ENCODE results near the gene ABAT. TPM values are rescaled to one million over a fixed set of nuclear protein-coding genes. Genes with fewer than 3 reads are reported as not detected.

ABAT gene
- total RNA-seq, 1 donor from 2014 or later = 3.1 TPM

GRCh38 chr16:8814095-8814806 is 139.8 kb downstream of the ABAT start:
- DNase-seq (ENCODE audit: low spot score) = no peak

DNA sequence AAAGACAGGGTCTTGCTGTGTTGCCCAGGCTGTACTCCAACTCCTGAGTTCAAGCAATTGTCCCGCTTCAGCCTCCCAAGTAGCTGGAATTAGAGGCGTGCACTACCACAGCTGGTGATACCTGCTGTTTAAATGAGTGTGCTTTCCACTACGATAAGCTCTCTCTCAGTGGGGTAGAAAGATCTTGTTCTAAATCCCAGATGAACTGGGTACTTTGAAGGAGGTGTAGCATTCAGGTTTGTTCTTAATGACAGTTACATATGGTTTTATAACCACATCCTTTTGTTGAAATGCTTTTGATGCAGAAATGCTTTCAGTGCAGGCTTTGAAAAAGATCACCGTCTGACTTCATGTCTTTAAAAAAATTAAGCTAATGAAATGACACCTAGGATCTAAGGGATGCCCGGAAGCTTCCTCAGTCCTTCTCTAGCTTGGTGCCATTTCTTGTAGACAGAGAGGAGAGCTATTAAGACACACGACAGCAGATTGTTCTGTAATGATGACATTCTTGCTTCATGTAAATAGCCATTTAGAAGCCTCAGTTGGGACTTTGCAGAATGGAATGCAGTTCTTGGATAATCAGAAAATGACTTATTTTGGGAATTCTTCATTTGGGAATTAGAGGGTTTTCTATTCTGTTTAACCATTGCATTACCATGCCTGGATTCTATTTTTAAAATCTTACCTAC is 142.7 kb downstream of the ABAT start:
- no peak for DNase-seq (ENCODE audit: low spot score)

- DNase-seq (ENCODE audit: low spot score) = peak; percentile 15
Measured at GRCh38 chr16:8818504-8819270, 144.3 kb downstream of the ABAT start.

- peak; percentile 51 for DNase-seq (ENCODE audit: low spot score)
Measured at GRCh38 chr16:8819411-8820034, 145.1 kb downstream of the ABAT start.

DNA sequence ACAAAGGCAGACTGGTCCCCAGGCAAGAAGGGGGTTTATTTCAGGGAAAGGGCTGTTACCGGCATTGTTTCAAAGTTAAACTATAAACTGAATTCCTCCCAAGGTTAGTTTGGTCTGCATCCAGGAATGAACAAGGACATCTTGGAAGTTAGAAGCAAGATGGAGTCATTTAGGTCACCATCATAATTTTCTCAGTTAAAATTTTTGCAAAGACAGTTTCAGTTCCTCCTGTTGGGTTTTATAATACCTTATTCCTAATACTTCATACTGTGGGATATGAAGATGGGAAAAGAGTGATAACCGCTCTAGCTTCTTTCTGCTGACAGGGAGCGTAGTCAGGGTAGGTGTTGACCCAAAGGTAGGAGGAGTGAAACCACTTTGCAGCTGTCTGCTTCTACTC is 148.0 kb downstream of the ABAT start:
- DNase-seq (ENCODE audit: low spot score) = no peak

- DNase-seq (ENCODE audit: low spot score) = no peak
Measured at GRCh38 chr16:8826278-8826879, 152.0 kb downstream of the ABAT start.

- DNase-seq (ENCODE audit: low spot score) = no peak
Measured at GRCh38 chr16:8828541-8829165, 154.2 kb downstream of the ABAT start.

GRCh38 chr16:8831450-8831849 is 157.0 kb downstream of the ABAT start:
- no peak for DNase-seq (ENCODE audit: low spot score)

- DNase-seq (ENCODE audit: low spot score) = no peak
Measured at GRCh38 chr16:8831871-8832716, 157.7 kb downstream of the ABAT start.

- no peak for DNase-seq (ENCODE audit: low spot score)
Measured at GRCh38 chr16:8832717-8833105, 158.3 kb downstream of the ABAT start.

Other genes with a start within 250 kb of the ABAT start
- gene TMEM114, start 84.1 kb upstream of the ABAT start, total RNA-seq (ENCODE audit: insufficient read depth, low replicate concordance) = not detected
- gene METTL22, start 52.9 kb upstream of the ABAT start, total RNA-seq (ENCODE audit: insufficient read depth, low replicate concordance) = 19.7 TPM
- 3.9 TPM for gene TMEM186, start 123.0 kb downstream of the ABAT start, total RNA-seq (ENCODE audit: insufficient read depth, low replicate concordance)
- gene PMM2, start 123.2 kb downstream of the ABAT start, total RNA-seq (ENCODE audit: insufficient read depth, low replicate concordance) = 34.7 TPM
- 98.7 TPM for gene CARHSP1, start 194.4 kb downstream of the ABAT start, total RNA-seq (ENCODE audit: insufficient read depth, low replicate concordance)
- gene LITAFD, start 207.7 kb downstream of the ABAT start, total RNA-seq (ENCODE audit: insufficient read depth, low replicate concordance) = 0.48 TPM

Data from umbilical cord (tissue), 2 donors.